GM18511 (cell line): ENCODE results near the gene BARHL2.

Source experiments
- ATAC-seq: cut with Tn5 transposase; IDR thresholded peaks from one replicate; pipeline ENCODE4 v1.9.1; 2021; ENCODE audit warnings: mild to moderate bottlenecking, moderate library complexity; ENCODE audit not compliant: unreplicated experiment

The BARHL2 gene

DNA sequence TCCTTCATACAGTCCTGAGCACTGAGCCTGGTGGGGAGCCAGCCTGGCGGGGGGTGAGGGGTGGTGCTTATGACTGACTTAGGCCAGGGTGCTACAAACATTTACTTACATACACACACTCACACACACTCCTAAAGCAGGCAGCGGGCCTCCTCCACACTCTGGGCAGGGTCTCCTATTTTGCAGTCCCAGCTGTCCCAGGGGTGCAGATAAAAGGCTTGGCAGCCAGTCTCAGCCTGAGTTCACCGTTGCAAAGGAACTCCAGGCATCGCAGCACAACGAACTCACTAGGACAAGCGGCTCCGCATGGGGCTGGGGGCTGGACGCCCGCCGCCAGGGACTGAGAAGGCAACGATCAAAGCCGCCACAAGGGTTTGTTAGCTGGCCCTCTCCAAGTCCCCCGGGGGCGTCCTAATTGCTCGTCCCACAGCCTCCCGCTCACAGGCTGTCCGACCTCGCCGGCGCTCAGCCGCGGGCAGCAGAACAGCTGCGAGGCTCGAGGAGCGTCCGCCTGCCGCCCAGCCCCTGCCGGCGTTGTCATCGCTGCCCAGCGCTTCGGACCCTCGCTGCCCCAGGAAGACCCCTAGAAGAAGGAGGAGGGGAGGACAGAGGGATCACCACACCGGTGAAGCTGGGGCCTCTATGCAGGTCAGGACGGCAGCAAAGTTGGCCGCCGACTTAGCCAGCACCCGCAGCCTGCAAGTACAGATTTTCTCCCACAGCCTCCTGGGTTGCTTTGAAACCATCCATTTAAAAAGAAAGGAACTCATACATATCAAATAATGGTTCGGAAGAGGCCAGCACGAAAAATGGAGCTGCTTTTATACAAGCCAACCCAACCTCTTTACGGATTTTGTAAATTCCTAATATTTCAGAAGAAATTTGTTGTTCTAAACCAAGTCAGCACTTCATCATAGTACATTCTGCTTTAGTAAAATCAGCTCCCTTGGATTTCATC is 6.2 kb downstream of the BARHL2 start:
- no peak for ATAC-seq

DNA sequence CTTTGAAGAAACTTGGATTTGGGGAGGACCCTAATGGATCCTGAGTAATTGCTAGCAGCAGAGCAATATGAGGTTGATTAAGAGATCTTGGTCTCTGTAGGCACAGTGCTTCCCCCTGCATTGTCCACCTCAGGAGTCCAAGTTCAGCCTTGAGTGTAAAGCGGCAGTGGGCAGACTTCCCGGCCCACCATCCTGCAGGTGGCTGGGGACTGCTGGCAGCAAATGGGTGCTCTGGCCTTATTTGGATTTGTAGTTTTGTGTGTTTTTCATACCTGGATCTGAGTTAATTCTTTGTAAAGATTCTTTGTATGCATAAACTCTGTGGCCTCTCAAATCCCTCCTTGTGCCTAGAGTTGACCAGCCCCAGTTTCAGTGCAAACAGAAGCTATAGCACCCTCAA is 7.6 kb downstream of the BARHL2 start:
- no peak for ATAC-seq

DNA sequence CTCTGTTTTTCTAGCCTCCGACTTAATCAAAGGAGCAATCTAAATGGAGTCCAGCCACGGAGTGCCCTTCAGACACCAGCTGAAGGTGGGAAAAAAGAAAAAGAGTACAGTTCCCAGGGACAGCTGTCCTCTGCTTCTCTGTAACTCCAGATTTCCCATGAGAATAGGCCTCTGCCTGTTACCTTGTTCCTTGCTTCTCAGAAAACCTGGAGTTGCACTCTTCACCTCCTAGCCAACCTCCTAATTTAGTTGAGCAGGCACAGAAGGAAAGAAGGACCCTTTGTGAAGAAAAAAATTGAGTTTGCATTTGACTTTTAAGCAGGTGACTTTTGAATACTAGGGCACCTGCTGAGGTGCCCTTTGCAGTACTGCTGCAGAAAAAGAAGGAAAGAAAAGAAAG is 8.3 kb downstream of the BARHL2 start:
- no peak for ATAC-seq

DNA sequence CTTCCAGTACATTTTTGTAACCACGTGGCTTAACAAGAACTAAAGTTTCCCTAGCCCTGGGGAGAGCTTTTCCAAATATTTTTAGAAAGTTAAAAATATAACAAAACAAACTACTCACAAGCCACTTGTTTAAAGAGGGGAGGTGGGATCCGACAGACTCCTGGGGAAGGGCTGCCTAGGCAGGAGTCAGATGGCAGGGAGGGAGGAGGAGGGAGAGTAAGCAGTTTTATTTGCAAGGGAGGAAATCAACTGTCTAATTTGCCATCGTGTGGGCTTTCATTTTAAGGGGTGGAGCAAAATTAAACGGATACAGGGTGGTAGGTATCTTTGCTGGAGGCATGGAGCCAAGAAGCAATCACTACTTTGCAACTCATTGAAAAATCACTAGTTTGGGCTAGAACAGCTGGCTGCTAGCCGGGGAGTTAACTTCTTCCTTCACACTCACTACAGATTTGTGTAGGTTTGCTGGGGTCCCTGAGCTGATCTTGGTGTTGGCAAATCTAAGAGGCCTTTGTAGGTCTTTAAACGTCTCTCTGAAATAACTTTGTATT is 8.8 kb downstream of the BARHL2 start:
- ATAC-seq = no peak

DNA sequence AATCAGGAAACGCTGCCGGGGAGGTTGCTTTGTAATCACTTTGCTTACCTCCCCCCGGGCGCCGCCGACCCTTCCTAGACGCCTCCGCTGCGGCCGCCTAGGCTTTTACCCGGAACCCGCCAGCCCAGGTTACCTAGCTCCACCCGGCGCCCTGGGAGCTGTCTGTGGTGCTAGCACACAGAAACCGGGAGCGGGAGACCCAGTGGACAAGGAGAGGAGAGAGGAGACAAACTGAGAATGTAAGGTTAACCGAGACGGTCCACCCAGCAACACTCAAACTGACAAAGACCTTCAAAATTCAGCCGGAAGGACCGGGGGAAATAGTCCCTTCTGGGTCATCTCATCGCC is 9.8 kb downstream of the BARHL2 start:
- no peak for ATAC-seq

DNA sequence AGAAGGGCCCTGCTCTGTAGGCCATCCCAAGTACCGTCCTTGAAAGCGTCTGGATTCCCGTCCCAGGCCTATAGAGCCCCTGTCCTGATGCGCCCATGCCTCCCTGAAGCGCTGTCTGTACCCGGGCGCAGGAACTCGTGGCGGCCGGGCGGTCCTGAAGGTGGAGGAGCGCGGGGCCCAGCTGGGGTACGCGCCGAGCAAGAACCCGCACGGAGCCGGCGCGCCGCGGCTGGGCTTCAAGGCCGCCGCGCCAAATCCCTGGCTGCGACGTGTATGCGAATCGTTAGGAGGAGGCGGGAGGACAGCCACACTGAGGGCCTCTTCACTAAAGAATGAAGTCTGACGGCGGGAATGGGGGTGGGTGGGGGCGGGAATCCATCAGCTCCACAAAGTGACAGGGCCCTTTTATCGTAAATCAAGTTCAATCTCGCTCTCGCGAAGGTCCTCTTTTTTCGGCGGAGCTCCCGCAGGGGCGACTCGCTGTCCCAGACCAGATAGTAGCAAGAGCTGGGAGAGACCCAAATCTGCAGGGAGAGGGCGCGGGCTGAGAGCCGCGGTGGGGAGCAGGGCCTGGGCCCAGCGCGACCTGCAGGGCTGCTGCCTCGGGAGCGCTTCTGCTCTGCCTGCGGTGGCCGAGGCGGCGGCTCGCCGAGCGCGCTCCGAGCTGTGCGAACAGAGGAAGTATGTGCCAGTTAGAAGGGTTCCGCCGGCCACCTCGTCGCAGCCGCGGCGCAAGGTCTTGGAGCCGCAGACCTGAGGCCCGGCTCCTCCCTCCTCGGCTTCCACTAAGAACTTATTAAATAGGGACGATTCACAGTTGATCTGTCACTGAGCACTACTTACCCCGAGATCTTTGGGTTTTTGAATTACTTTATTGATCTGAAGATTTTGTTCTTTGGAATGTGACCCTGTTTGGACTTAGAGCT is 10.4 kb downstream of the BARHL2 start:
- ATAC-seq = no peak

DNA sequence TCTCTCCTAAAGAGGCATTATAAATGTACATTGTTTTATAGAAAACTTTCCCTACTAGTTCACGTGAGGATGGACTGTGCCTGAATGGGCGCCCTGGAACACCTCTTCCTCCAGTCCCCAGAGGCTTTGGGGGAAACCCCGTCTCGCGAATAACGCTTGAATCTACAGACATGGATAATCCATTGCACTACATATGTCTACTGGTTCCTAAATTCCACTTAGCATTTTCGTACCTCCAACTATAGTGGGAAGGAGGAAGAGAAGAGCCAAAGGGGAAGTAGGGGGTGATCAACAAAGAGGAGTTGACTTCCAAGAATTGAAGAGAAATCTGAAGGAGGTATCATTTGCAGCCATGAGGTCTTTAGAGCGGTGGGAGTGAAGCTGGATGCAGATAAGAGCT is 11.1 kb downstream of the BARHL2 start:
- no peak for ATAC-seq

DNA sequence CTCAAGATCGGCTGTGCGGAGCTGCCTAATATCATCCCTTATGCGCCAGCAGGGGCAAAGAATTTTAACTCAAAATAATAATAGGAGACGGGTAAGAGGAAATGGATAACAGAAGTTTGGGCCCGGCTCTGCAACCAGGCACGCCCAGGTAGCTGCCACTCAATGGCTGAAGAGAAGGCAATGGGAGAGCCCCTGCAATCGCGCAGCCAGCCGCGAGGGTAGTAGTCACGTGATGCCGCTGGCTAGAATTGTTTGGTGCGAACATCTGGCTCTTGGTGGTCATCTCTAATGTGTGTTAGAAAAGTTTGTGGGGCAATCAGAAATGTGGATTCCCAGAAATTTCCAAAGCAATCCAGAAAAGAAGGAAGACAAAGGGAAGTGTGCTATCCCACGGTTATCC is 12.3 kb downstream of the BARHL2 start:
- ATAC-seq = no peak

DNA sequence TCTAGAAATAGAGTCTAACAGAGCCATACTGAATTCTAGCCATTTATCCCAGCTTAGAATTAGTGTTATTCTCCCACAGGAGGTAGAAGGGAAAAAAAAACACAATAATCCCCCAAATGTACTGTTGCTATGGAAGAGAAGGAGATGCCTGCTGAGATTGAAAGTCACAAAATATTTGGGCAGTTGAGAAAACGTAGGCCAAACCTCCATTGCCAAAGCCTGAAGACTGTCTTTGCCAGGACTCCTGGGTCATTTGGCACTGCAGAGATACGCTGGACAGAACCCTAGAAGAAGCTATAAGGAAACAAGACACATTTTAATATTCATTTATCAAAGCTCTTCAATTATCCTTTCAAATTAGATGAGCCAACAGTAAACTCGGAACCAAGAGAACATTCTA is 22.3 kb downstream of the BARHL2 start:
- ATAC-seq = no peak

DNA sequence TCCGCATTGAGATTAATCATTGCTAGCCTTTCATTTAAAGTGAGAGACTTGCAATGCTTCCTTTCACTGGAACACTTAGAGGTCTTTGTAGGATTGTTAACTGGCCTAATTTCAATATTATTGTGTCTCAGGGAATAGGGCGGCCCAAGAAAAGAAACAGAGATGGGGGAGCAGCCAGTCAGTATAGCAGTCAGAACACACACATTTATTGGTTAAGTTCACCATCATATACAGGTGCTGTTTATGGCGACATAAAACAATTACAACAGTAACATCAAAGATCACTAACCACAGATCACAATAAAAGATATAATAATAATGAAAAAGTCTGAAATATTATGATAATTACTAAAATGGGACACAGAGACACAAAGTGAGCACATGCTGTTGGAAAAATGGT is 29.4 kb downstream of the BARHL2 start:
- no peak for ATAC-seq

DNA sequence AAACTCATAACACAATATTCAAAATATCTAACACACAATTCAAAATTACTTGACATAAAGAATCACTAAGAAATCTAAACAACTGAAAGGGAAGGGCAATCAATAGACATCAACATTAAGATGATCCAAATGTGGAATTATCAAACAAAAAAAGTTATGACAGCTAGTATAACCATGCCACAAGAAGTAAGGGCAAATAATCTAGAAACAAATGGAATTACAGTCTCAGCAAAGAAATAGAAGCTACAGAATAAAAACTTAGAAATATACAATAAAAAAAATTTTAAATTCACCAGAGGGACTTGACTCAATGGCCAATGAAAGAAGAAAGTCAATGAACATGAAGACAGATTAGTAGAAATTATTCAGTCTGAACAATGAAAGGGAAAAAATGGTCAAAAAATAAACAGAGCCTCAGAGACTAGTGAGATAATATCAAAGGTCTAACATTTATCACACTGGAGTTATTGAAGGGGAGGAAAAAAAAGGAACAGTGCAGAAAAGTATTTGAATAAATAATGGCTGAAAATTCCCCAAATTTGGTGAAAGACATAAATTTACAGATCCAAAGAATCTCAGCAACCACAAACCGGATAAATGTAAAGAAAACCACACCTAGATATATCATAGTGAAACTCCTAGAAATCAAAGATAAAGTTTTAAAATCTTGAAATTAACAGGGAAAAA is 41.8 kb downstream of the BARHL2 start:
- ATAC-seq = no peak

DNA sequence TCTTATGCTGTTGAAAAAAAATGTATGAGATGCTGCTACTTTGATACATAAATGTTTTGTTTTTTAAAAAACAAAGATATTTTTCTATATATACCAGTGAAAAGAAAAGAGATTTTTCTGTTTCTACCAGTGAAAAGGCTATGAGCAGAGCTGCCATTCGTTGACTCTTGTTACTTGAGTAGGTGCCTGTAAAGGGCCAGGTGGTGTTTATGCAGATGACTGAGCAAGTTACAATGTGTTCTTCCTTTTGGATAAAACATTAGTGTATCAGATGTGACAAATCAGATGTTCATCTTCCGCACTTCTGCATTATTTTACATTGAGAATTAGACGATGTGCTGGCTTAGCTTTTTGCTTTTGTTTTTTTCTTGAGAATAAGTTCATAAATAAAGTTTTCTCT is 45.4 kb downstream of the BARHL2 start:
- ATAC-seq = no peak

DNA sequence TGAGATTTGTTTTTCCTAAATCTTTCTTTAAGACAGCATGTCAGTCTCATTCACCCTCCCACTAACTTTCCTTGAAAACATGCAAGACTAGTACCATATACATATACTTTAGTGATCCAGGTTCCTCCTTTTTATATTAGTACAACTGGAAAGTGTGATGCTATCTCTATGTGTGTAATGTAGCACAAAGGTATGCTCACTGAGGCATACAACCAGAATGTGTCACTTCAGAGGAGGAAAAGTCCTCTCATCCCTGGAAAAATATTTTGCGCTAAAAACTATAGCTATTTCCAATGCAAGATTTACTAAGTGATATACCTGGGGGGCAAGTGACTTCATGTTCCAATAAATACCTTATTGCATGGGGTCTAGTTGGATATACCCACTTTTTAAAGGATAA is 45.9 kb downstream of the BARHL2 start:
- ATAC-seq = no peak
